ENCODE results near the gene MOB3B.
"Not testable (repeated sequence)": the region's sequence is repeated elsewhere in the genome, so short reads cannot be mapped to it uniquely, and the experiment has no call there.

The MOB3B gene

GRCh38 chr9:27473111-27473529 lies 56.5 kb downstream of the MOB3B start:
- DNase-seq = peak; percentile 22

- DNase-seq = no peak
These were observed 57.4 kb downstream of the MOB3B start for GRCh38 chr9:27472195-27472594.

- DNase-seq = no peak
These were observed 57.8 kb downstream of the MOB3B start for GRCh38 chr9:27471789-27472188.

GRCh38 chr9:27471366-27471765 lies 58.2 kb downstream of the MOB3B start:
- DNase-seq = no peak

GRCh38 chr9:27470291-27470856 lies 59.2 kb downstream of the MOB3B start:
- DNase-seq = no peak

- no peak for DNase-seq
These were observed 60.1 kb downstream of the MOB3B start for GRCh38 chr9:27469550-27469949.

- peak; percentile 15 for DNase-seq
These were observed 61.0 kb downstream of the MOB3B start for GRCh38 chr9:27468462-27469110.

GRCh38 chr9:27468000-27468399 lies 61.6 kb downstream of the MOB3B start:
- DNase-seq = no peak

GRCh38 chr9:27467486-27467885 lies 62.1 kb downstream of the MOB3B start:
- no peak for DNase-seq

- not testable (repeated sequence) for DNase-seq
These were observed 63.1 kb downstream of the MOB3B start for GRCh38 chr9:27466516-27466915.

- DNase-seq = not testable (repeated sequence)
These were observed 64.7 kb downstream of the MOB3B start for GRCh38 chr9:27464950-27465349.

- no peak for DNase-seq
These were observed 66.8 kb downstream of the MOB3B start for GRCh38 chr9:27462846-27463245.

GRCh38 chr9:27462434-27462833 lies 67.2 kb downstream of the MOB3B start:
- no peak for DNase-seq

GRCh38 chr9:27460226-27461023 lies 69.2 kb downstream of the MOB3B start:
- peak; percentile 19 for DNase-seq

GRCh38 chr9:27457445-27457844 lies 72.2 kb downstream of the MOB3B start:
- DNase-seq = no peak

- DNase-seq = no peak
These were observed 75.6 kb downstream of the MOB3B start for GRCh38 chr9:27453860-27454553.

- DNase-seq = no peak
These were observed 78.3 kb downstream of the MOB3B start for GRCh38 chr9:27451207-27451797.

GRCh38 chr9:27450752-27451151 lies 78.9 kb downstream of the MOB3B start:
- DNase-seq = no peak

GRCh38 chr9:27448356-27448755 lies 81.3 kb downstream of the MOB3B start:
- not testable (repeated sequence) for DNase-seq

GRCh38 chr9:27447031-27447683 lies 82.5 kb downstream of the MOB3B start:
- DNase-seq = no peak

GRCh38 chr9:27445688-27446087 lies 83.9 kb downstream of the MOB3B start:
- no peak for DNase-seq

- DNase-seq = no peak
These were observed 84.5 kb downstream of the MOB3B start for GRCh38 chr9:27445057-27445595.
